ENCODE measurements around the gene ILK. TPM values are rescaled to one million over a fixed set of nuclear protein-coding genes. Genes with fewer than 3 reads are reported as not detected.

Gene ILK
- total and polyA plus RNA-seq, 11 donors: 177 to 288 (median 222) TPM

GRCh38 chr11:6569706-6570105 lies 33.9 kb upstream of the ILK start:
- Histone ChIP-seq H3K27me3 (no peaks in the 10 kb centered on the region), H3K27ac (no peak overlapping the region), H3K4me3 (no peak overlapping the region), H3K4me1 (peaks cover 0 to 24% (median 9%) of the 10 kb centered on the region in 12 donors), H3K36me3 (peaks cover 0 to 5% (median 0%) of the 10 kb centered on the region in 9 donors), H3K9me3 (no peaks in the 10 kb centered on the region)
- ATAC-seq (no peak), DNase-seq (no peak)
- 86 to 98% (median 89%) methylated on average over 5 of the region's 5 CpGs for WGBS, 4 donors
- TF ChIP-seq CTCF (IDR thresholded peaks at IDR 0.05): no peak
- no peak for TF ChIP-seq POLR2A (IDR thresholded peaks at IDR 0.05)
- intact Hi-C loops (cut with DNase I): no loop called here

- no peak overlapping the region for H3K27ac ChIP-seq
- peak overlapping the region in 6 of 12 donors; percentile 15 to 36 (median 24) for H3K4me3 ChIP-seq
Measured at GRCh38 chr11:6570691-6571427, 32.7 kb upstream of the ILK start.

GRCh38 chr11:6571434-6572008 lies 32.1 kb upstream of the ILK start:
- WGBS, 4 donors: 70 to 81% (median 76%) methylated on average over 19 to 22 of the region's 22 CpGs
- TF ChIP-seq CTCF (IDR thresholded peaks at IDR 0.05): no peak
- TF ChIP-seq POLR2A (IDR thresholded peaks at IDR 0.05): no peak
- Histone ChIP-seq H3K27ac (no peak overlapping the region), H3K9me3 (no peaks in the 10 kb centered on the region), H3K36me3 (peaks cover 0 to 5% (median 0%) of the 10 kb centered on the region in 9 donors), H3K27me3 (no peaks in the 10 kb centered on the region), H3K4me3 (no peak overlapping the region), H3K4me1 (peaks cover 0 to 27% (median 17%) of the 10 kb centered on the region in 12 donors)
- DNase-seq (no peak), ATAC-seq (no peak)
- intact Hi-C loops (cut with DNase I): loop anchor here in 1 of 10 donors (1.0 kb wide), 1 partner anchor 30 kb away; no protein-coding TSS in a partner anchor

More at GRCh38 chr11:6570691-6571427, 32.7 kb upstream of the ILK start:
- TF ChIP-seq CTCF (IDR thresholded peaks at IDR 0.05) (peak in 1 of 12 donors; percentile 8), POLR2A (IDR thresholded peaks at IDR 0.05) (no peak)
- WGBS, 4 donors: 70 to 82% (median 80%) methylated on average over 36 to 62 of the region's 62 CpGs
- Histone ChIP-seq H3K4me1 (peaks cover 0 to 24% (median 10%) of the 10 kb centered on the region in 12 donors), H3K27me3 (no peaks in the 10 kb centered on the region), H3K36me3 (peaks cover 0 to 5% (median 0%) of the 10 kb centered on the region in 9 donors), H3K9me3 (no peaks in the 10 kb centered on the region)
- intact Hi-C loops (cut with DNase I): loop anchor here in 1 of 10 donors (1.0 kb wide), 1 partner anchor 30 kb away; no protein-coding TSS in a partner anchor
- DNase-seq (no peak), ATAC-seq (peak in 1 of 4 donors; percentile 4)

GRCh38 chr11:6572215-6572614 lies 31.4 kb upstream of the ILK start:
- no peak for TF ChIP-seq CTCF (IDR thresholded peaks at IDR 0.05)
- no peak for TF ChIP-seq POLR2A (IDR thresholded peaks at IDR 0.05)
- peaks cover 5 to 30% (median 21%) of the 10 kb centered on the region in 12 donors for H3K4me1 ChIP-seq
- 77 to 84% (median 79%) methylated on average over 2 of the region's 2 CpGs for WGBS, 4 donors
- H3K4me3 ChIP-seq: no peak overlapping the region
- ATAC-seq: no peak
- H3K27me3 ChIP-seq: no peaks in the 10 kb centered on the region
- no peak overlapping the region for H3K27ac ChIP-seq
- H3K9me3 ChIP-seq: no peaks in the 10 kb centered on the region
- intact Hi-C loops (cut with DNase I): no loop called here
- H3K36me3 ChIP-seq: peaks cover 0 to 5% (median 0%) of the 10 kb centered on the region in 9 donors
- no peak for DNase-seq

Measured in heart left ventricle (tissue), 16 donors.